Fibroblast of skin of right biceps (primary cell): Measurements from ENCODE around the gene HNMT.
A peak's percentile ranks its signal among the peaks of the same experiment; 100 is the strongest.
"Not testable (repeated sequence)": the region's sequence is repeated elsewhere in the genome, so short reads cannot be mapped to it uniquely, and the experiment has no call there.

Experiments used
- DNase-seq: peaks from one replicate; pipeline ENCODE4 v3.0.0-alpha.2; 2013

Gene HNMT

DNA sequence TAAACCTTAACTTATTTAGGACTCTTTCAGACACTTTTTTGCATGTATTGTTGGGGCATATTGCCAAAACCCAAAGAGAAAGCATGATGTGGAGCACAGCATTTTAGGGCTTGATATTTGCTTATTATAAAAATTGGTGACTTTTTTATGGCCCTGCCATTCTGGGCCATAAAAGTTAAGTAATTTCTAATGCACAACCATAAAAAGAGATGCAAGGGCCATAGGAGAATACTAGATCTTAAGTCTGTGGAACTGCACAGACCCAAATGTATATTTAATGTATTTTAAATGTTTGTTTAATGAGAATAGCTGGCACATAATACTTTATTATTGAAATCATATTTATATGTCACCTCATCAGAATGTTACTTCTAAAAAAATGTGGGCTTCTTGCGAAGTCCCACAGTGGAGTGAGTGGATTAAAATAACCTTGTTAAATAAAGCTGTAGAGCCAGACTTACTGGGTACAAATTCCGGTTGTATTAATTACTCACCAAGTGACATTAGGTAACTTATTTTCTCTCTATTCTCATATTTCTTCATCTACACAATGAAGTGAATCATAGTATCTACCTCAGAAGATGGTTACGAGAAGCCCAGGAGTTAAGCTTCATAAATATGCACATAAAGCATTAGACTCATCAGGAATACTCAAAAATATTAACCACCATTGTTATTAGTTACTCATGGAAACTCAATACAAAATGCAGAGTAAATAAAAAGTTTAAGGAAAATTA is 52.2 kb downstream of the HNMT start:
- no peak for DNase-seq

GRCh38 chr2:138017824-138018223 is 53.6 kb downstream of the HNMT start:
- no peak for DNase-seq

- no peak for DNase-seq
Observed at GRCh38 chr2:138018866-138019688, 54.8 kb downstream of the HNMT start.

DNA sequence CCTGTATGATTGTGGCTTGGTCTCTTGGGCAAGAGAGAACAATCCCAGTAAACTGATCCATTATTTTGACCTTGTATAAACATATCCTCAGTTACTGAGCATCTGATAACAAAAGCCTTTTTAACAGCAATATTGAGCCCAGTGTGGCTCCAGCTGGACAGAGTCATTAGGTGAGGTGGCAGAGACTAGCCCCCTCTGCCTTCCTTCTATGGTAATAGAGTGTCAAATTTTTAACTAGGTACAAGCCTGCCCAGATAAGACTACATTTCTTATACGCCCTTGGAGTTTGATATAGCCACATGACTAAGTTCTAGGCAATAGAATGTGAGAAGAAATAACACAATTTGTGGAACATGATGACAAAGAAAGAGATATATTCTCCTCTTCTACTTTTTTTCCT is 56.2 kb downstream of the HNMT start:
- DNase-seq, result no peak

GRCh38 chr2:138021154-138021553 is 56.9 kb downstream of the HNMT start:
- DNase-seq, result no peak

DNA sequence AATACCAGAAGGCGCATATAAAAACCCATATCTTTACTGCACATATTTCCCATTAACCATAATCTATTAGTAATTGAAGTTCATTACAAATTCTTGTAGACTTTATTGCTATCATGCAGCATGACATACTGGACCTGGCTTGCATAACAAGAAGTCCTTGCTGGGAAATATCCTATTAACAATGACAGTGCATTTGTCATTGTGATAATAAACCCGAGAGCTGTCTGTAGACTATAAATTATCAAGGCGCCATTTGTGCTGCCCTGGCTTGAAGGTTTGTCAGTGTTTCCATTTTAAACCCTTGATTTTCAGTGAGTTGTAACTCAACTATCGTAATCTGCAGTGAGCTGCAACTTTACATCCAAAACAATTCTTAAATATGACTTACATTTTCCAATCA is 59.0 kb downstream of the HNMT start:
- peak; percentile 35 for DNase-seq

- no peak for DNase-seq
Observed at GRCh38 chr2:138023976-138024375, 59.7 kb downstream of the HNMT start.

- DNase-seq, result no peak
Observed at GRCh38 chr2:138026111-138027020, 62.1 kb downstream of the HNMT start.

GRCh38 chr2:138028538-138028937 is 64.3 kb downstream of the HNMT start:
- DNase-seq, result no peak

DNA sequence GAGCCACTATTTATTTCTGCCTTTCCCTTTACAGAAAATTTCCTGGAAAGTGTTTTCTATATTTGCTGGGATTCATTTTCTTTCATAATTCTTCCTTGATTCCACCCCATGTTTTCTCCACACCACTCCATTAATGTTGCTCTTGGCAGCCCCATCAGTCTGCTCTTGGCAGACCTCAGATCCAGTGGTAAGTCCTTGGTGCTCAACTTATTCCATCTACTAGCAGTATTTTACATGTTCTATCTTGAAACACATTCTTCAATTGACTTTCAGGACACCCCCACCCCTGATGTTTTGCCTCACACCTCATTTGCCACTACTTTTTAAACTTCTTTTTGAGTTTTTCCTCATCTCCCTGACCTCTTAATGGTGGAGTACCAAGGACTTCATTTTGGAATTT is 65.0 kb downstream of the HNMT start:
- DNase-seq, result peak; percentile 53

- peak; percentile 83 for DNase-seq
Observed at GRCh38 chr2:138030459-138030858, 66.2 kb downstream of the HNMT start.

DNA sequence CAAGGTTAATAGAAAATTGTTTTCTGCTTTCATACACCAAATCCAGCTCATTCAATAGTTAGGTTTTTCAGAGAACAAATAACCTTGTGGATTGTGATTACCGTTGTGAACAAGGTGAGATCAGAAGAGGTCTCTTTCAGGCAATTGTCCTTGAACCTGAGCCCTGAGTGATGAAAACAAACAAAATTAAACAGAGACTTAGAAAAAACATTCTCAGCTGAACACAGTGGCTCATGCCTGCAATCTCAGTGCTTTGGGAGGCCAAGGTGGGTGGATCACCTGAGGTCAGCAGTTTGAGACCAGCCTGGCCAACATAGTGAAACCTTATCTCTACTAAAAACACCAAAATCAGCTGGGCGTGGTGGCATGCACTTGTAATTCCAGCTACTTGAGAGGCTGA is 68.1 kb downstream of the HNMT start:
- no peak for DNase-seq

DNA sequence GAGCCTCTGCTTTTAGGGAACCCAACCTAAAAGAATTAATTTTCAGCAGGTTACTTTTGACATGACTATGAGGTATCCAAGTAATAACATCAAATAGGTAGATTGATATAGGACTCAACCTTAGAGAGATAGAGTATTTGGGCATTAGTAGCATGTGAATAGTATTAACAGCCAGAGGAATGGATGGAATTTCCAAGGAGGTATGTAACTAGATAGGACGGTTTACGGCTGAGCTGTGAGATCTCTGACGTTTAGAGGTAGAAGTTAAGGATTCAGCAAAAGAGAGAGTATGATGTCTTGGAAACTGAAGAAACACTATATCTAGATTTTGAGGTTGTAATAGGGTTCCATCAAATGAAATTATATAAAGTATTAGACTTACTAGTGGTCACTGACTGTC is 70.3 kb downstream of the HNMT start:
- no peak for DNase-seq

DNA sequence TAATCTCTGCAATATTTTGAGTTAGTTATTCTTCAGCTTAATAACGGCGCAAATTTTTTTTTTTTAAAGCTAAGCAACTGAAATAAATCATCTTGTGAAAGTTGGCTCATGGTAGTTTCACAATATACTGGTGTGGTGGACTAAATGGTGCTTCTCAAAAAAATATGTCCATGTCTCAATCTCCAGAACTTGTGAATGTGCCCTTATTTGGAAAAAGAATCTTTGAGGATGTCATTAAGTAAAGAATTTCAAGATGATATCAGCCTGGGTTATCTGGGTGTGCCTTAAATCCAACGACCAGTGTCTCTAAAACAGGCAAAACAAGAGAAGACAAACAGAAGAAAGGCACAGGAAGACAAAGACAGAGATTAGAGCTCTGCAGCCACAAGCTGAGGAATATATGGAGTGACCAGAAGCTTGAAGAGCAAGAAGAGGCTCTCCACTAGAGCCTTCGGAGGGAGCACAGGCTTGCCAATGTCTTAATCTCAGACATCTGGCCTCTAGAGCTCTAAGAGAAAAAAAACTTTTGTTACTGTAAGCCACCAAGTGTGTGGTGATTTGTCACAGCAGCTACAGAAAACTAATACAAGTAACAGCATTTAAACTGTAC is 71.4 kb downstream of the HNMT start:
- DNase-seq, result peak; percentile 84

DNA sequence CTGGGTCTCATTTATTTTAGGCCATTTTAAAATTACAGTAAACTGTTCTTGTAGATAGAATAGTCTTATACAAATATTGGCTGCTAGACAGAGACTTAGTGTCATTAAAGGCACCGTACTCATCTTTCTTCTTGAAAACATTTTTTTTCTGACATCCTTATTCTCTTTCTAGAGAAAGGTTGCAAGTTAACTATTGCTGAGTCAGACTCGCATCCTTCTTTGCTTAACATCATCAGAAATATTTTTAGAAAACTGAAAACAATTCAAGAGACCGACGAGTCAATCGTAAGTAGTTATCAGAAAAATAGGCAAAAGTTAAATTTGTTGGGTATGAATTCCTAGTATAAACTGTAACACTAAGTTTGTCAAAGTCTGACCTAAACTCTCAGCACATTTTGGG is 72.2 kb downstream of the HNMT start:
- peak; percentile 35 for DNase-seq

DNA sequence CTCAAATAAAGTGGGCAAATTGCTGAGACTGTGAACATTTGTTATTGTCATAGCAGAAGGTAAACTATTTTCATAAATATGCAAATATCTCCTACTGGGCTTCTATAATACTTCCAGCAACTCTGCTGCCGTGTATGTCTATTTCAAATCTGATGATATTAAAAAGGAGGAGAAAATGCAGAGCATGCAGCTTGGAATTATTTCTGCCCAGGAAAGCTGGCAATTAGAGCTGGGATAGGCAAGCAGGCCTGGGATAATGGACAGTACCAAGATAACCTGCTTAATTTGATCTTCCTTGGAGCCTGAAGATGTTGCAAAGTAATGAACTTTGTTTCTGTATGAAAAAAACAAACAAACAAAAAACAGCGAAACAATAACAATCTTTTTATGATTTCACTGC is 72.8 kb downstream of the HNMT start:
- no peak for DNase-seq

- DNase-seq, result no peak
Observed at GRCh38 chr2:138040616-138041015, 76.3 kb downstream of the HNMT start.

DNA sequence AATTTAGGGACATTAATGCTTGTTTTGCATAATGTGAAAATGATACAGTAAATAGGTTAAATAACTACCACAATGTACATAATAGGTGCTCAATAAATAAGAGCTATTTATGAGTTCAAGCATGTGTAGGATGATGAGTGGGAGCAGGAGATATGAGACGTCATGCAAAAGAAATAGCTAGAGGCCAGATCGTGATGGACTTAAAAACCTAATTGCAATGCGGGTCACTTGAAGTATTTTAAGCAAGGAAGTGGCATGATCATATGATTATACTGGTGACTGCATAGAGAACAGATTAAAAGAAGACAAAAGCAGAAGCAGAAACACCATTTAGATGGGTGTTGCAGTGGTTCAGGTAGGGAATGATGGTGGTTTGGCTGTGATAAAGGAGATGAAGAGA is 78.0 kb downstream of the HNMT start:
- no peak for DNase-seq

DNA sequence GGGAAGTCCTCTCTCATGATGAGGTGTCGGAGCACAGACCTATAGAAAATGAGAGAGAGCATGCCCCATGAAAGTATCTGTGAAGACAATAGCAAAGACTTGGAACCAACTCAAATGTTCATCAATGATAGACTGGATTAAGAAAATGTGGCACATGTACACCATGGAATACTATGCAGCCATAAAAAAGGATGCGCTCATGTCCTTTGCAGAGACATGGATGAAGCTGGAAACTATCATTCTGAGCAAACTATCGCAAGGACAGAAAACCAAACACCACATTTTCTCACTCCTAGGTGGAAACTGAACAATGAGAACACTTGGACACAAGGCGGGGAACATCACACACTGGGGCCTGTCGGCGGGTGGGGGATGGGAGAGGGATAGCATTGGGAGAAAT is 79.3 kb downstream of the HNMT start:
- not testable (repeated sequence) for DNase-seq

- DNase-seq, result no peak
Observed at GRCh38 chr2:138058427-138058826, 94.2 kb downstream of the HNMT start.

- peak; percentile 20 for DNase-seq
Observed at GRCh38 chr2:138059487-138060300, 95.4 kb downstream of the HNMT start.

DNA sequence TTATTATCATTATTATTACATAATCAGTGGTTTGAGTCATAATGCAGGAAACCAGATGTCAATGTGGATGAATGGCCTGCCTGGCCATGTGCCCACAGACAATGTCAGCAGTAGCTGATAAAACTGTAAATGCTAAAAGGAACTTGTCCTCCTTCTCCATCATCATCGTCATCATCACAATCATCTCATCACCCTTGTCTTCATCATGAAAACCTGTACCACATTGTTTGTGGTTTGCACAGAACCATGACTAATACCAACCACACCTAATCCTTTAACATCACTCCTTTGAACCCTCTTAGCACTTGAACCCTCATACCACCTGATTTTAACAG is 96.0 kb downstream of the HNMT start:
- DNase-seq, result peak; percentile 78
